OCI-LY7 (cell line): ENCODE results near the gene ZNF467. TPM values are rescaled to one million over a fixed set of nuclear protein-coding genes. Genes with fewer than 3 reads are reported as not detected.

Experiments
- BruUV-seq: library from RNA; stranded (reverse); fragments of 400-500 nt; replicated peaks from 2 replicates; lab custom pipeline; 2021; lab: Mats Ljungman, UMichigan
- CTCF ChIA-PET: fragments of 300-600 bp; sonication (Branson Sonifier 250); formaldehyde crosslinking; loops from one replicate; lab custom pipeline; 2022; ENCODE audit warnings: antibody characterized with exemption; ENCODE audit not compliant: unreplicated experiment; lab: Charles Lee
- POLR2A ChIA-PET: fragments of 300-600 bp; sonication (Branson Sonifier 250); formaldehyde crosslinking; loops from one replicate; lab custom pipeline; 2022; ENCODE audit warnings: antibody characterized with exemption; lab: Charles Lee
- DNase-seq: peaks from one replicate; pipeline ENCODE4 v3.0.0-alpha.2; 2015; ENCODE audit warnings: low spot score
- H2AFZ ChIP-seq: fragments of 200-600 bp; sonication (generic), shearing (Covaris generic); 2 replicates; pipeline ENCODE4 v1.6.1; 2014; ENCODE audit warnings: mild to moderate bottlenecking, antibody characterized with exemption, low read length, moderate library complexity
- H3K27ac ChIP-seq: fragments of 200-600 bp; sonication (generic); 2 replicates; pipeline ENCODE4 v1.5.1; 2014; ENCODE audit warnings: mixed run types, low read depth, mild to moderate bottlenecking, moderate library complexity, low read length, inconsistent platforms; ENCODE audit not compliant: poor library complexity, severe bottlenecking
- H3K36me3 ChIP-seq: fragments of 200-600 bp; sonication (generic); 2 replicates; pipeline ENCODE4 v1.6.1; 2014; ENCODE audit warnings: mild to moderate bottlenecking, antibody characterized with exemption, low read length, moderate library complexity, mixed read lengths; ENCODE audit not compliant: insufficient read depth
- H3K4me1 ChIP-seq: fragments of 200-600 bp; sonication (generic); 2 replicates; pipeline ENCODE4 v1.5.1; 2014; ENCODE audit warnings: mild to moderate bottlenecking, low read length; ENCODE audit not compliant: insufficient read depth, poor library complexity, severe bottlenecking
- H3K4me2 ChIP-seq: fragments of 200-600 bp; sonication (generic); 2 replicates; pipeline ENCODE4 v1.6.1; 2014; ENCODE audit warnings: mild to moderate bottlenecking, low read length
- H3K4me3 ChIP-seq: fragments of 200-600 bp; sonication (generic); 2 replicates; pipeline ENCODE4 v1.5.1; 2014; ENCODE audit warnings: mild to moderate bottlenecking, low read depth, low read length; ENCODE audit not compliant: poor library complexity, severe bottlenecking
- H3K79me2 ChIP-seq: fragments of 200-600 bp; sonication (generic); 2 replicates; pipeline ENCODE4 v1.6.1; 2016; ENCODE audit warnings: low read depth, mild to moderate bottlenecking, low read length, moderate library complexity, mixed read lengths; ENCODE audit not compliant: insufficient read depth
- H3K9me2 ChIP-seq: fragments of 200-600 bp; sonication (generic); 2 replicates; pipeline ENCODE4 v1.6.1; 2016; ENCODE audit warnings: mild to moderate bottlenecking, low read length, mixed read lengths; ENCODE audit not compliant: insufficient read depth
- H3K9me3 ChIP-seq: fragments of 200-600 bp; sonication (generic); 2 replicates; pipeline ENCODE4 v1.6.1; 2014; ENCODE audit warnings: mild to moderate bottlenecking, mixed run types, low read length, mixed read lengths
- H4K20me1 ChIP-seq: fragments of 200-600 bp; sonication (generic); 2 replicates; pipeline ENCODE4 v1.6.1; 2014; ENCODE audit warnings: mild to moderate bottlenecking, antibody characterized with exemption, low read length, moderate library complexity, mixed read lengths; ENCODE audit not compliant: insufficient read depth
- EZH2phosphoT487 ChIP-seq: fragments of 200-600 bp; sonication (generic); IDR thresholded peaks from 2 replicates; pipeline ENCODE4 v1.6.1; 2018; ENCODE audit warnings: low read depth, borderline replicate concordance, mild to moderate bottlenecking, mixed run types, antibody characterized with exemption, low read length, moderate library complexity, mixed read lengths
- intact Hi-C: fragments of 100-400 bp; cut with micrococcal nuclease; formaldehyde crosslinking; loops from one replicate; pipeline ENCODE4 v1.10.0; 2022; ENCODE audit not compliant: unreplicated experiment
- total RNA-seq, 2 experiments: library from RNA; depleted of rRNA in 1 of 2; stranded (reverse); fragments of >200 nt in 1 of 2; shearing (Covaris generic) in 1 of 2; gene quantifications; 2 replicates each; pipeline ENCODE4 v1.2.3, GENCODE V29; 2014 to 2022
- TF ChIP-seq, protein P1 (sequence below): fragments of 200-600 bp; sonication (generic); conservative IDR thresholded peaks from 2 replicates; pipeline ENCODE4 v1.5.1; 2014; ENCODE audit warnings: mild to moderate bottlenecking, antibody characterized with exemption, low read length, moderate library complexity, mixed read lengths

Gene ZNF467
- total RNA-seq, 2 experiments from 2014 or later, result 0.22 to 0.40 TPM

DNA sequence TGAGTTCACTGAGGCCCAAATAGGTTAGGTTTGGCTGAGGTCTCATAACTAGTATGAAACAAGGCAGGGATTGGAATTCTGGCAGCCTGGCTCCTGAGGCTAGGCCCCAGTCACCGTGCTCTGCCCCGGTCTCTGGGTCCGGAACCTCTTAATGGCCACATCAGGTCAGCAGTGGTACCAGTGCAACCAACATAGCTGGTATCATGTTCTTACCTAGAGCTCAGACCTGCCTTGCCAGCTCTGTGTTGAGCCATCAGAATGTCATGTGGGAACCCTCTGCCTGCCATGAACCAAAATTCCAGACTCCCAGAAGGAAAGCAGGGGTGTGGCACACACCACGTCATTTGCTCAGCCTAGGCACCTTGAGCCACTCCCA, 56.5 kb downstream of the ZNF467 start:
- CTCF ChIA-PET, result interaction anchor here (1.1 kb wide), 1 partner anchor 55 kb away, joined by 3 read pairs; no protein-coding TSS in a partner anchor
- BruUV-seq, result no TSS peak
- intact Hi-C loops, result loop anchor here (5.0 kb wide), 1 partner anchor 55 kb away; the partner anchor contains the start of gene ZNF467

DNA sequence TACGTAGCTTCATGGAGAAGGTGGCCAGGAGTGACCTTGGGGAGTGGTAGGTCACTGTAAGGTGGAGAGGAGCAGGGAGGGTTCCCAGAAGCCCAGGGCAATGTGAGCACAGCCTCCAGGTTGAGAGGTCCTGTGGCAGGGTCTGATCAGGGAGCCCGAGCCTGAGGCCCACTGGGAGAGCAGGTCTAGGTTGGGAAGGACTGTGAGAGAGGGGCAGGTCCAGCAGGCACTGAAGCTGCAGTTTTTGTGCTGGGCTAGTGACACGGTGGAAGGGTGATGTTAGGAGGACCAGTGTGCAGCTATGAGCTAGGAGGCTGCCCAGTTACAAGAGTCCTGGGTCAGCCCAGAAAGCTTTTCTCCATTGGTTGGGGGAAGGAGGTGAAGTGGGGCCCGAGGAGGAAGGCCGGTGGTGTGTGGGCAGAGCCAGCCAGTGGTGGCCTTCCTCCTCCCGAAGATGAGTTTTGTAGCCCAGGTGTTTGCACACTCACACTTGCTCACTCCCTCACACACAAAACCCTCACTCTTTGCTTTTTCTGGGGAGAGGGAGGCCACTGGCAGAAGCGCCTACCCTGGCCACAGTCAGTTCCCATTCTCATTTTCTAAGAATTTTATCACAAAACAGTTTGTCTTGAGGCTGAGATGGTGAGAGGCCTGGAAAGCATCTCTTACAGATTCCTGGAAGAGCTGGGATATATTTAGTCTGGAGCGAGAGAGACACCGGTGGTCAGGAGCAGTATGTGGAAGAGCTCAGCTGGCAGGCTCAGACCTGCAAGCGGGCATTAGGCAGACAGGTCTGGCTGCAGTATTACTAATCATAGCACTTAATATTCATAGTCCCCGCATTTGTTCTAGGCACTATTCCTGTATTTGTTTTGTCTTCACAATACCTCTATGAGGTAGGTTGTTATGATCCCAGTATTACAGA, 57.1 kb downstream of the ZNF467 start:
- Histone ChIP-seq H2AFZ (no peak overlapping the region), H3K9me2 (no peaks in the 10 kb centered on the region), H3K4me3 (peak overlapping the region; percentile 96), H3K36me3 (peaks cover 3% of the 10 kb centered on the region; the same call in 1 of the 2 replicates), H3K27ac (no peak overlapping the region), H3K79me2 (no peaks in the 10 kb centered on the region), H4K20me1 (no peaks in the 10 kb centered on the region), H3K9me3 (peaks cover 9% of the 10 kb centered on the region), H3K4me2 (peak overlapping the region; percentile 82), H3K4me1 (peaks cover 12% of the 10 kb centered on the region)
- BruUV-seq, result no TSS peak
- DNase-seq, result no peak
- intact Hi-C loops, result loop anchor here (5.0 kb wide), 1 partner anchor 56 kb away; the partner anchor contains the start of gene ZNF467
- ChIA-PET CTCF (interaction anchor here (1.1 kb wide), 1 partner anchor 55 kb away, joined by 3 read pairs; no protein-coding TSS in a partner anchor), POLR2A (interaction anchor here (0.6 to 0.9 kb wide), 2 partner anchors 166 to 675 kb away, joined by 3 to 5 read pairs; no protein-coding TSS in a partner anchor)
- TF ChIP-seq, protein P1, sequence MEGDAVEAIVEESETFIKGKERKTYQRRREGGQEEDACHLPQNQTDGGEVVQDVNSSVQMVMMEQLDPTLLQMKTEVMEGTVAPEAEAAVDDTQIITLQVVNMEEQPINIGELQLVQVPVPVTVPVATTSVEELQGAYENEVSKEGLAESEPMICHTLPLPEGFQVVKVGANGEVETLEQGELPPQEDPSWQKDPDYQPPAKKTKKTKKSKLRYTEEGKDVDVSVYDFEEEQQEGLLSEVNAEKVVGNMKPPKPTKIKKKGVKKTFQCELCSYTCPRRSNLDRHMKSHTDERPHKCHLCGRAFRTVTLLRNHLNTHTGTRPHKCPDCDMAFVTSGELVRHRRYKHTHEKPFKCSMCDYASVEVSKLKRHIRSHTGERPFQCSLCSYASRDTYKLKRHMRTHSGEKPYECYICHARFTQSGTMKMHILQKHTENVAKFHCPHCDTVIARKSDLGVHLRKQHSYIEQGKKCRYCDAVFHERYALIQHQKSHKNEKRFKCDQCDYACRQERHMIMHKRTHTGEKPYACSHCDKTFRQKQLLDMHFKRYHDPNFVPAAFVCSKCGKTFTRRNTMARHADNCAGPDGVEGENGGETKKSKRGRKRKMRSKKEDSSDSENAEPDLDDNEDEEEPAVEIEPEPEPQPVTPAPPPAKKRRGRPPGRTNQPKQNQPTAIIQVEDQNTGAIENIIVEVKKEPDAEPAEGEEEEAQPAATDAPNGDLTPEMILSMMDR, result no peak
- no peak for TF ChIP-seq EZH2phosphoT487

More for the DNA sequence above, 56.5 kb downstream of the ZNF467 start:
- Histone ChIP-seq H3K9me3 (peaks cover 2% of the 10 kb centered on the region; the same call in 1 of the 2 replicates), H4K20me1 (no peaks in the 10 kb centered on the region), H2AFZ (no peak overlapping the region), H3K9me2 (no peaks in the 10 kb centered on the region), H3K4me3 (no peak overlapping the region), H3K79me2 (no peaks in the 10 kb centered on the region), H3K4me2 (no peak overlapping the region), H3K36me3 (peaks cover 7% of the 10 kb centered on the region; the same call in 1 of the 2 replicates), H3K4me1 (peaks cover 12% of the 10 kb centered on the region), H3K27ac (no peak overlapping the region)
- POLR2A ChIA-PET, result no interaction called here
- TF ChIP-seq, protein P1, result no peak
- no peak for TF ChIP-seq EZH2phosphoT487
- no peak for DNase-seq
